Measurements from ENCODE around the gene CTDP1. TPM values are rescaled to one million over a fixed set of nuclear protein-coding genes. Genes with fewer than 3 reads are reported as not detected.
"Not testable (repeated sequence)": the region's sequence is repeated elsewhere in the genome, so short reads cannot be mapped to it uniquely, and the experiment has no call there.

The CTDP1 gene
- total RNA-seq, 1 donor from 2014 or later = 34.8 TPM

DNA sequence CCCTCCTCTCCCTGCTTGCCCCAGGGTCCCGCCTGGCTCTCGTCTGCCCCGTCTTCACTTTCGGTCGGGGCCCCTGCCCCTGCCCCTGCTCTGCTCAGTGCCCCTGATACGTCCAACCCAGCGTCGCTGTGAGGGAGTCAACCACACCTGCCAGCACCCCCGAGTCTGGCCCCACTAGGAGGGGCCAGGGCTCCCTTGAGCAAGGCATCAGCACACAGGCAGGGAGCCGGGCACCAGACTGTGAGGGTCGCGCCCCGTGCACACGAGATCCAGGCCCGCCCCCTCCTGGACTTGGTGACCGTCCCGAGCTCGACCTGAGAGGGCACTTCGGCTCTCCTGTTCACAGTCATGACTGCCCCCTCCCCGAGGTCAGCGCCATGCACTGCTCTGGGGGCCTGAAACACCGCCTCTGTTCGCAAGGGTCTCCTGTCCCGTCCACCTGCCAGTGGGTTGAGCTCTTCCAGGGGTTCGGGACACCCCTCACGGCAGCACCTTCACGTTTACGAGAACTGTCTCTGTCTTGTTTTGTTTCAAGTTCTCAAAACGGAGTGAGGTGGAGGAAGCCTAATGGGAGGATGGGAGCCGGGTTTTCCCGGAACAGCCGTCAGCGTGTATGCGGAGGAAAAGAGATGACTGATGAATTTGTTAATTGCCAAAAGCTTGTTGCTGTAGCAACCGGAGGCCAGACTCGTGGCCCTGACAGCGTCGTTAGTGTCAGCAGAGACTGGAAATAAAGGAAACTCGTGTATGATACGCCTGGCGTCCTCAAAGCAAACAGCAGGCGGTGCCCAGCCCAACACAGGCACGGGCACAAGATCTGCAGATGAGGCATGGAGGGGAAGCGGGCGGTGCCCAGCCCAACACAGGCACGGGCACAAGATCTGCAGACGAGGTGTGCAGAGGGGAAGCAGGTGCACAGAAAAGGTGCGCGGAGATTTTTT lies 69.9 kb downstream of the CTDP1 start:
- Mint-ChIP-seq H3K9me3 (ENCODE audit: unreplicated experiment) (peaks cover 7% of the 10 kb centered on the region), H3K4me1 (ENCODE audit: low read depth, unreplicated experiment) (peaks cover 3% of the 10 kb centered on the region), H3K4me3 (ENCODE audit: unreplicated experiment) (no peak overlapping the region), H3K36me3 (ENCODE audit: unreplicated experiment) (peaks cover 6% of the 10 kb centered on the region), H3K27me3 (ENCODE audit: unreplicated experiment) (peaks cover 4% of the 10 kb centered on the region), H3K27ac (ENCODE audit: unreplicated experiment) (no peak overlapping the region)
- no peak for TF ChIP-seq CTCF (IDR thresholded peaks at IDR 0.05; ENCODE audit: partially characterized antibody, unreplicated experiment)
- DNase-seq = peak; percentile 12

DNA sequence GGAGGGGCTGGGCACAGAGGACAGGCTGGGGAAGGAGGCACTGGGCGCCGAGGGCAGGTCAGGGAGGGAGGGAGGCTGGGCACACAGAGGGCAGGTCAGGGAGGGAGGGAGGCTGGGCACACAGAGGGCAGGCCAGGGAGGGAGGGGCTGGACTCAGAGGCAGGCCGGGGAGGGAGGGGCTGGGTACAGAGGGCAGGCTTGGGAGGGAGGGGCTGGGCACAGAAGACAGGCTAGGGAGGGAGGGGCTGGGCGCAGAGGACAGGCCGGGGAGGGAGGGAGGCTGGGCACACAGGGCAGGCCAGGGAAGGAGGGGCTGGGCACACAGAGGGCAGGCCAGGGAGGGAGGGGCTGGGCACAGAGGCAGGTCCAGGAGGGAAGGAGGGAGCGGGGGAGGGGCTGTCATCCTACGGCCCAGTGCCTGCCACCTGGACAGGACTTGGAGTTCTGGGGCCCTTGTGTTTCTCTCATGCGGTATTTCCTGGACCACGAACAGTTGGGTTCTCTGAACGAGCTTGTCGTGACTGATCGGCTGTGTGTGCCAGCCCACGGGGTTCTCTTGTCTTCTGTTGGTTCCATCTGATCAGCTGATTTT lies 71.5 kb downstream of the CTDP1 start:
- H3K9me3 Mint-ChIP-seq (ENCODE audit: unreplicated experiment) = peaks cover 7% of the 10 kb centered on the region
- peak overlapping the region; percentile 9 for H3K27ac Mint-ChIP-seq (ENCODE audit: unreplicated experiment)
- peak; percentile 20 for DNase-seq
- no peak overlapping the region for H3K4me3 Mint-ChIP-seq (ENCODE audit: unreplicated experiment)
- H3K36me3 Mint-ChIP-seq (ENCODE audit: unreplicated experiment) = peaks cover 10% of the 10 kb centered on the region
- TF ChIP-seq CTCF (IDR thresholded peaks at IDR 0.05; ENCODE audit: partially characterized antibody, unreplicated experiment) = no peak
- H3K4me1 Mint-ChIP-seq (ENCODE audit: low read depth, unreplicated experiment) = peaks cover 3% of the 10 kb centered on the region
- H3K27me3 Mint-ChIP-seq (ENCODE audit: unreplicated experiment) = peaks cover 5% of the 10 kb centered on the region

DNA sequence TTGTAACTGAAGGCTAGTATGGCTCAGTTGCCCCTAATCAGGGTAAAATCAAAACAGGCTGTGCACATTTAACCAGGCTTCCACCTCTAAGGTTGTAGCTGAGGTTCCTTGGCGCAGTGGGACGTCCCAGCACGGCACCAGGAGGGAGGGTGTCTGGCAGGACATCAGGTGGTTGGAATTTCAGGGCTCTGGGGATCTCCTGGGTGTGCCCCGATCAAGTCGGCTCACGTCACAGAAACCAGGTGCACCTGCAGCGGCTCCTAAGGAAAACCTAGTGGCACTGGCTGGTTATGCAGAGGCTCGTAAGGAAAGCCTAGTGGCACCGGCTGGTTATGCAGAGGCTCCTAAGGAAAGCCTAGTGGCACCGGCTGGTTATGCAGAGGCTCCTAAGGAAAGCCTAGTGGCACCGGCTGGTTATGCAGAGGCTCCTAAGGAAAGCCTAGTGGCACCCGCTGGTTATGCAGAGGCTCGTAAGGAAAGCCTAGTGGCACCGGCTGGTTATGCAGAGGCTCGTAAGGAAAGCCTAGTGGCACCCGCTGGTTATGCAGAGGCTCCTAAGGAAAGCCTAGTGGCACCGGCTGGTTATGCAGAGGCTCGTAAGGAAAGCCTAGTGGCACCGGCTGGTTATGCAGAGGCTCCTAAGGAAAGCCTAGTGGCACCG lies 72.4 kb downstream of the CTDP1 start:
- TF ChIP-seq CTCF (IDR thresholded peaks at IDR 0.05; ENCODE audit: partially characterized antibody, unreplicated experiment) = peak; percentile 18
- peaks cover 14% of the 10 kb centered on the region for H3K36me3 Mint-ChIP-seq (ENCODE audit: unreplicated experiment)
- not testable (repeated sequence) for H3K27ac Mint-ChIP-seq (ENCODE audit: unreplicated experiment); H3K4me1 Mint-ChIP-seq (ENCODE audit: low read depth, unreplicated experiment); H3K9me3 Mint-ChIP-seq (ENCODE audit: unreplicated experiment); H3K4me3 Mint-ChIP-seq (ENCODE audit: unreplicated experiment); H3K27me3 Mint-ChIP-seq (ENCODE audit: unreplicated experiment)
- DNase-seq = peak; percentile 4

DNA sequence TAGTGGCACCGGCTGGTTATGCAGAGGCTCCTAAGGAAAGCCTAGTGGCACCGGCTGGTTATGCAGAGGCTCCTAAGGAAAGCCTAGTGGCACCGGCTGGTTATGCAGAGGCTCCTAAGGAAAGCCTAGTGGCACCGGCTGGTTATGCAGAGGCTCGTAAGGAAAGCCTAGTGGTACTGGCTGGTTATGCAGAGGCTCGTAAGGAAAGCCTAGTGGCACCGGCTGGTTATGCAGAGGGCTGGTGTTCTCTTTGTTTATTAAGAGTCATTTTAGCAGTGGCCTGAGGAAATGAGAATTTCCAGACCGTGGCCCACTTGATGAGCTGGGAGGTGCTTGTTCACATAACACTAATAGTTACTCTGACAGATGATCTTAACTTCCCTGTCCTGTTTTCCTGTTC lies 73.3 kb downstream of the CTDP1 start:
- not testable (repeated sequence) for H3K9me3 Mint-ChIP-seq (ENCODE audit: unreplicated experiment); H3K27me3 Mint-ChIP-seq (ENCODE audit: unreplicated experiment); H3K27ac Mint-ChIP-seq (ENCODE audit: unreplicated experiment); DNase-seq; H3K4me3 Mint-ChIP-seq (ENCODE audit: unreplicated experiment); H3K4me1 Mint-ChIP-seq (ENCODE audit: low read depth, unreplicated experiment)
- H3K36me3 Mint-ChIP-seq (ENCODE audit: unreplicated experiment) = peaks cover 23% of the 10 kb centered on the region

DNA sequence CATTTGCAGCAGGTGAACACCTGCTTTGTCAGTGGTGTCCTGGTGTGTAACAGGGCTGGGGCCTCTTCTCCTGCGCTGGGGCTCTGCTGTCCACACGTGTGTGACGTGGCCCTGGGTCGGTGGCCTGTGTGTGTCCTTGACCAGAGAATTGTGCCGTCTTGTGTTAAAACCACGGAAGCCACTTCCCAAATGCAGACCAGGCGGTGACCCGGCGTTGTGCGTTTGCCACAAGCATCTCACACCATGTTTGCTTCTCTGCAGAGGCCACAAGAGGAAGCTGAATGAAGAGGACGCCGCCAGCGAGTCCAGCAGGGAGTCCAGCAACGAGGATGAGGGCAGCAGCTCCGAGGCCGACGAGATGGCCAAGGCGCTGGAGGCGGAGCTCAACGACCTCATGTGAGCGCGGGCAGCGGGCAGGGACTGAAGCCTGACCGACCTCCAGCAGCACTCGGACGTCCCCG lies 73.8 kb downstream of the CTDP1 start:
- Mint-ChIP-seq H3K4me1 (ENCODE audit: low read depth, unreplicated experiment) (peaks cover 3% of the 10 kb centered on the region), H3K4me3 (ENCODE audit: unreplicated experiment) (no peak overlapping the region), H3K36me3 (ENCODE audit: unreplicated experiment) (peaks cover 27% of the 10 kb centered on the region), H3K27ac (ENCODE audit: unreplicated experiment) (no peak overlapping the region), H3K9me3 (ENCODE audit: unreplicated experiment) (peaks cover 8% of the 10 kb centered on the region), H3K27me3 (ENCODE audit: unreplicated experiment) (peaks cover 5% of the 10 kb centered on the region)
- peak; percentile 6 for DNase-seq
- no peak for TF ChIP-seq CTCF (IDR thresholded peaks at IDR 0.05; ENCODE audit: partially characterized antibody, unreplicated experiment)

Data from glutamatergic neuron (in vitro differentiated cells).